Natural killer cell (primary cell): Measurements from ENCODE around the gene TH. TPM values are rescaled to one million over a fixed set of nuclear protein-coding genes. Genes with fewer than 3 reads are reported as not detected.

Experiments
- ATAC-seq, 3 donors: fragments of 150-1000 bp in 2 of 3; fragments of 200-7000 bp in 1 of 3; cut with Tn5 transposase; 1 replicate in 1 of 3; 2 replicates in 2 of 3; pipeline ENCODE4 v1.10.0; 2021; ENCODE audit warnings: mild to moderate bottlenecking in 2 of 3, moderate library complexity in 2 of 3
- DNase-seq, 2 donors: peaks; one replicate each; pipeline versions ENCODE4 v3.0.0 to v3.0.0-alpha.2; 2013 to 2021; ENCODE audit warnings: mixed read lengths in 1 of 2
- H3K27ac ChIP-seq: one replicate; pipeline ENCODE4 v1.5.1; 2013; ENCODE audit warnings: mild to moderate bottlenecking, low read length
- H3K27me3 ChIP-seq: one replicate; pipeline ENCODE4 v1.6.1; 2013; ENCODE audit warnings: low read length; ENCODE audit not compliant: control insufficient read depth, insufficient read depth
- H3K36me3 ChIP-seq: one replicate; pipeline ENCODE4 v1.6.1; 2013; ENCODE audit warnings: low read length; ENCODE audit not compliant: control insufficient read depth, insufficient read depth
- H3K4me1 ChIP-seq: one replicate; pipeline ENCODE4 v1.6.1; 2013; ENCODE audit warnings: low read length; ENCODE audit not compliant: control insufficient read depth, insufficient read depth
- H3K4me3 ChIP-seq: one replicate; pipeline ENCODE4 v1.5.1; 2013; ENCODE audit warnings: low read length
- H3K9me3 ChIP-seq: one replicate; pipeline ENCODE4 v1.6.1; 2013; ENCODE audit warnings: low read length; ENCODE audit not compliant: control insufficient read depth, insufficient read depth
- H3K27ac Mint-ChIP-seq, 2 donors: one replicate each; pipeline ENCODE4 v1.8.0; 2022; ENCODE audit warnings: mild to moderate bottlenecking in 2 of 2, mixed read lengths in 2 of 2, moderate library complexity in 1 of 2
- H3K27me3 Mint-ChIP-seq, 2 donors: one replicate each; pipeline ENCODE4 v1.8.0; 2022; ENCODE audit warnings: low read depth in 2 of 2, mixed read lengths in 2 of 2
- H3K36me3 Mint-ChIP-seq: one replicate; pipeline ENCODE4 v1.8.0; 2022; ENCODE audit warnings: mixed read lengths
- H3K4me1 Mint-ChIP-seq, 2 donors: one replicate each; pipeline ENCODE4 v1.8.0; 2022; ENCODE audit warnings: mixed read lengths in 2 of 2
- H3K4me3 Mint-ChIP-seq: one replicate; pipeline ENCODE4 v1.8.0; 2022; ENCODE audit warnings: mild to moderate bottlenecking, moderate library complexity, mixed read lengths
- H3K9me3 Mint-ChIP-seq, 2 donors: one replicate each; pipeline ENCODE4 v1.8.0; 2022; ENCODE audit warnings: mixed read lengths in 2 of 2
- CTCF ChIP-seq: fragments of 200-600 bp; IDR thresholded peaks from one replicate; pipeline ENCODE4 v1.8.0; 2022; ENCODE audit warnings: antibody characterized with exemption
- WGBS: methylation state at CpG from one replicate; pipeline ENCODE4 v1.1.7; 2013; ENCODE audit warnings: missing lambda C conversion rate; ENCODE audit not compliant: insufficient coverage; 5-methylcytosine and 5-hydroxymethylcytosine counted together
- intact Hi-C: fragments of 100-400 bp; cut with micrococcal nuclease; formaldehyde crosslinking; loops from one replicate; pipeline ENCODE4 v1.14.2; 2022
- total RNA-seq, 4 donors: library from RNA; stranded (reverse); fragments of 120-200 nt in 1 of 4; gene quantifications; one replicate each; pipeline versions ENCODE4 v1.2.3 to v1.2.4, GENCODE V29; 2013 to 2022

The TH gene
- total RNA-seq, 3 donors from 2014 or later (not counting 1 experiment from before 2014, with no cell fraction given): not detected

GRCh38 chr11:2142300-2142759, 29.3 kb downstream of the TH start:
- peaks cover 10% of the 10 kb centered on the region for H3K4me1 ChIP-seq
- TF ChIP-seq CTCF: no peak
- Mint-ChIP-seq H3K27ac (no peak overlapping the region), H3K9me3 (no peaks in the 10 kb centered on the region), H3K36me3 (no peaks in the 10 kb centered on the region), H3K4me1 (peaks cover 0 to 5% of the 10 kb centered on the region in 2 donors), H3K4me3 (no peak overlapping the region), H3K27me3 (peaks cover 41 to 55% of the 10 kb centered on the region in 2 donors)
- no peak overlapping the region for H3K4me3 ChIP-seq
- H3K27ac ChIP-seq: no peak overlapping the region
- ATAC-seq (no peak), DNase-seq (no peak)
- H3K27me3 ChIP-seq: peaks cover 42% of the 10 kb centered on the region
- 13% methylated on average over 5 of the region's 5 CpGs for WGBS
- H3K9me3 ChIP-seq: no peaks in the 10 kb centered on the region
- intact Hi-C loops: no loop called here
- H3K36me3 ChIP-seq: no peaks in the 10 kb centered on the region

- Histone ChIP-seq H3K36me3 (no peaks in the 10 kb centered on the region), H3K27me3 (peaks cover 43% of the 10 kb centered on the region), H3K9me3 (no peaks in the 10 kb centered on the region), H3K27ac (no peak overlapping the region), H3K4me3 (no peak overlapping the region), H3K4me1 (peaks cover 13% of the 10 kb centered on the region)
- peak overlapping the region; percentile 14 for H3K4me3 Mint-ChIP-seq
- ATAC-seq: no peak
- peaks cover 0 to 11% of the 10 kb centered on the region in 2 donors for H3K4me1 Mint-ChIP-seq
- H3K27me3 Mint-ChIP-seq: peaks cover 40 to 55% of the 10 kb centered on the region in 2 donors
- no peak overlapping the region for H3K27ac Mint-ChIP-seq
- H3K9me3 Mint-ChIP-seq: no peaks in the 10 kb centered on the region
- no peaks in the 10 kb centered on the region for H3K36me3 Mint-ChIP-seq
- no peak for DNase-seq
- no peak for TF ChIP-seq CTCF
- WGBS: 5% methylated on average over 101 of the region's 102 CpGs
- intact Hi-C loops: no loop called here
These were observed 30.9 kb downstream of the TH start for GRCh38 chr11:2140411-2141400.

- Mint-ChIP-seq H3K36me3 (no peaks in the 10 kb centered on the region), H3K27ac (no peak overlapping the region), H3K4me3 (peak overlapping the region; percentile 25), H3K4me1 (peaks cover 0 to 11% of the 10 kb centered on the region in 2 donors), H3K27me3 (peaks cover 48 to 55% of the 10 kb centered on the region in 2 donors), H3K9me3 (no peaks in the 10 kb centered on the region)
- intact Hi-C loops: no loop called here
- no peak for DNase-seq
- TF ChIP-seq CTCF: no peak
- Histone ChIP-seq H3K36me3 (no peaks in the 10 kb centered on the region), H3K27me3 (peaks cover 35% of the 10 kb centered on the region), H3K9me3 (no peaks in the 10 kb centered on the region), H3K4me1 (peaks cover 13% of the 10 kb centered on the region), H3K4me3 (no peak overlapping the region), H3K27ac (no peak overlapping the region)
- no peak for ATAC-seq
- WGBS: 5% methylated on average over 57 of the region's 57 CpGs
These were observed 31.8 kb downstream of the TH start for GRCh38 chr11:2139621-2140337.
